Endothelial cell (in vitro differentiated cells): ENCODE measurements around the gene C5orf22. TPM values are rescaled to one million over a fixed set of nuclear protein-coding genes. Genes with fewer than 3 reads are reported as not detected.

Source experiments
- DNase-seq: peaks from one replicate; pipeline ENCODE4 v3.0.0; 2021; ENCODE audit warnings: low spot score
- H3K27ac Mint-ChIP-seq: one replicate; pipeline ENCODE4 v1.8.0; 2021; ENCODE audit warnings: mixed read lengths, inconsistent platforms; ENCODE audit not compliant: unreplicated experiment
- H3K27me3 Mint-ChIP-seq: one replicate; pipeline ENCODE4 v1.8.0; 2021; ENCODE audit warnings: mild to moderate bottlenecking, moderate library complexity, mixed read lengths, inconsistent platforms; ENCODE audit not compliant: unreplicated experiment
- H3K36me3 Mint-ChIP-seq: one replicate; pipeline ENCODE4 v1.8.0; 2021; ENCODE audit warnings: mild to moderate bottlenecking, low read depth, mixed read lengths, inconsistent platforms; ENCODE audit not compliant: unreplicated experiment
- H3K4me1 Mint-ChIP-seq: one replicate; pipeline ENCODE4 v1.8.0; 2021; ENCODE audit warnings: mild to moderate bottlenecking, mixed read lengths, inconsistent platforms; ENCODE audit not compliant: unreplicated experiment
- H3K4me3 Mint-ChIP-seq: one replicate; pipeline ENCODE4 v1.8.0; 2021; ENCODE audit warnings: mild to moderate bottlenecking, mixed read lengths, inconsistent platforms; ENCODE audit not compliant: unreplicated experiment
- H3K9me3 Mint-ChIP-seq: one replicate; pipeline ENCODE4 v1.8.0; 2021; ENCODE audit warnings: mixed read lengths, inconsistent platforms; ENCODE audit not compliant: unreplicated experiment
- total RNA-seq: library from RNA; stranded (reverse); fragmentation: NEBNext Ultra II Directional; extraction: Animal tissue kit (Norgen Biotek cat#: 25700); gene quantifications from one replicate; pipeline ENCODE4 v1.2.1, GENCODE V29; 2021; ENCODE audit not compliant: unreplicated experiment
- TF ChIP-seq, protein P1 (sequence below): fragments of 200-600 bp; sonication (generic); IDR thresholded peaks from one replicate; pipeline ENCODE4 v1.5.0; 2021; ENCODE audit warnings: antibody characterized with exemption; ENCODE audit not compliant: unreplicated experiment

C5orf22 gene
- total RNA-seq, 1 donor from 2014 or later, result 26.0 TPM

DNA sequence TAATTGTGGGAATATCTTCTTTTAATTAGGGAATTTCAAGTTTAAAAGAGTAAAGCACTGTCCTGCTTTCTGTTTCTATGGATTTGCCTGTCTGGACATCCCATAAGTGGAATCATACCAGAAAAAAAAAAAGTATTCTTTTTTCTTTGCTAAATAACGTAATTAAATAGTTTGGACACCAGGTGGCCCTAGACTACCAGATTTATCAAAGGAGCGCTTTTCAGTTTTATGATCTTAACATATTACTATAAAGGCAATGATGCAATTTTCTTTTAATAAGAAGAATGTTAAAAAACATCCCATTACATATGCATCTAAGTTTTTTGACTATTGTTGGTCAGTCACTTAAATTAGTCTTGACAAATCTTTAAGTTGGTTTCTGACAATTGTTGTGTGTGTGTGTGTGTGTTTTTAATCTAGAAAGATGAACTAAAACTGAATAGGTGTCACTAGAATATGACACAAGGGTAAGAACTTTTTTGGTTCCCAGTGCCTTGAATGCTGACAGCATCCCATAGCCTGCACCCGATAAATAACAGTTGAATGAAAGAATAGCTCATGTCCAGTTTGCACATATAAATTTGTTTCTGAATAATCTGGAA, 49.5 kb downstream of the C5orf22 start:
- Mint-ChIP-seq H3K36me3 (peaks cover 6% of the 10 kb centered on the region), H3K27ac (no peak overlapping the region), H3K4me3 (no peak overlapping the region), H3K4me1 (peaks cover 3% of the 10 kb centered on the region), H3K9me3 (no peaks in the 10 kb centered on the region), H3K27me3 (no peaks in the 10 kb centered on the region)
- no peak for DNase-seq
- TF ChIP-seq, protein P1, sequence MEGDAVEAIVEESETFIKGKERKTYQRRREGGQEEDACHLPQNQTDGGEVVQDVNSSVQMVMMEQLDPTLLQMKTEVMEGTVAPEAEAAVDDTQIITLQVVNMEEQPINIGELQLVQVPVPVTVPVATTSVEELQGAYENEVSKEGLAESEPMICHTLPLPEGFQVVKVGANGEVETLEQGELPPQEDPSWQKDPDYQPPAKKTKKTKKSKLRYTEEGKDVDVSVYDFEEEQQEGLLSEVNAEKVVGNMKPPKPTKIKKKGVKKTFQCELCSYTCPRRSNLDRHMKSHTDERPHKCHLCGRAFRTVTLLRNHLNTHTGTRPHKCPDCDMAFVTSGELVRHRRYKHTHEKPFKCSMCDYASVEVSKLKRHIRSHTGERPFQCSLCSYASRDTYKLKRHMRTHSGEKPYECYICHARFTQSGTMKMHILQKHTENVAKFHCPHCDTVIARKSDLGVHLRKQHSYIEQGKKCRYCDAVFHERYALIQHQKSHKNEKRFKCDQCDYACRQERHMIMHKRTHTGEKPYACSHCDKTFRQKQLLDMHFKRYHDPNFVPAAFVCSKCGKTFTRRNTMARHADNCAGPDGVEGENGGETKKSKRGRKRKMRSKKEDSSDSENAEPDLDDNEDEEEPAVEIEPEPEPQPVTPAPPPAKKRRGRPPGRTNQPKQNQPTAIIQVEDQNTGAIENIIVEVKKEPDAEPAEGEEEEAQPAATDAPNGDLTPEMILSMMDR, result peak; percentile 70

GRCh38 chr5:31583129-31583528, 51.0 kb downstream of the C5orf22 start:
- H3K27me3 Mint-ChIP-seq, result no peaks in the 10 kb centered on the region
- DNase-seq, result no peak
- no peaks in the 10 kb centered on the region for H3K9me3 Mint-ChIP-seq
- no peak overlapping the region for H3K4me3 Mint-ChIP-seq
- H3K4me1 Mint-ChIP-seq, result peaks cover 3% of the 10 kb centered on the region
- no peak overlapping the region for H3K27ac Mint-ChIP-seq
- peaks cover 6% of the 10 kb centered on the region for H3K36me3 Mint-ChIP-seq
- TF ChIP-seq, protein P1, result no peak

DNA sequence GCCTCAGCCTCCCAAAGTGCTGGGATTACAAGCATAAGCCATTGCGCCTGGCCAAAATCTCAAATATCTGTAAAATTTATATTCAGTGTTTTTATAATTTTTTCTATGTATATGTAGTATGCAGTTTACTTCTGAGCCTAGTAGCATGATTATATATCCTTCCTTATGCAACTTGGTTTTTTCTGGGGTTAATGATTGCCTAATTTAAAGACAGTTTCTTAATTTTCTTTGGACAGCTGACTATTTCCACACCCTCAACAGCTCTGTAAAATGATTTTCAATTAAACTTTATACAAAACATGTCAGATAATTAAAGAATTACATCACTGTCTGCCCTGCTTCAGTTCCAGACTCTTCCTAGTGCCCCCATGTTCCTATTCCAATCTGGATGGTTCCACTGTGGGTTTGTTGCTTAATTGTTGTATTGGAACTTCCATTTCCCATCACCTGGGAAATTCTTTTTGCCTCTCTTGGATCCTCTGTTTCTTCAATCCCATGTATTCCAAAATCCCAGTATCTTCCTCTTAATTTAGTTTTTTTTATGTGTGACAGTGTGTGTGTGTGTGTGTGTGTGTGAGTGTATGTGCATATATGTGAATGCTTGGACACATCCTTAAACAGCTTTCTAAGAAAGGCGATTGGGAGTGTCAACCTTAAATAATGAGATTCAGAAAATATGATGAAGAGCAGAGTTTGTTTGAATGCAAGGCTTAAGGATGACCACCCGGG, 53.2 kb downstream of the C5orf22 start:
- Mint-ChIP-seq H3K4me3 (no peak overlapping the region), H3K36me3 (peaks cover 6% of the 10 kb centered on the region), H3K4me1 (peaks cover 3% of the 10 kb centered on the region), H3K27ac (no peak overlapping the region), H3K27me3 (no peaks in the 10 kb centered on the region), H3K9me3 (no peaks in the 10 kb centered on the region)
- TF ChIP-seq, protein P1, result no peak
- no peak for DNase-seq

GRCh38 chr5:31585895-31586270, 53.8 kb downstream of the C5orf22 start:
- TF ChIP-seq, protein P1, result no peak
- Mint-ChIP-seq H3K36me3 (peaks cover 6% of the 10 kb centered on the region), H3K27ac (no peak overlapping the region), H3K27me3 (no peaks in the 10 kb centered on the region), H3K9me3 (no peaks in the 10 kb centered on the region), H3K4me1 (peaks cover 3% of the 10 kb centered on the region), H3K4me3 (no peak overlapping the region)
- DNase-seq, result no peak

GRCh38 chr5:31587546-31587945, 55.4 kb downstream of the C5orf22 start:
- H3K36me3 Mint-ChIP-seq, result peaks cover 6% of the 10 kb centered on the region
- TF ChIP-seq, protein P1, result no peak
- DNase-seq, result no peak
- peaks cover under 1% of the 10 kb centered on the region for H3K4me1 Mint-ChIP-seq
- H3K9me3 Mint-ChIP-seq, result no peaks in the 10 kb centered on the region
- no peaks in the 10 kb centered on the region for H3K27me3 Mint-ChIP-seq
- no peak overlapping the region for H3K27ac Mint-ChIP-seq
- H3K4me3 Mint-ChIP-seq, result no peak overlapping the region
